Body of pancreas (tissue), 4 donors: ENCODE results near the gene SCAPER.

ENCODE experiments used
- POLR2A ChIP-seq, 3 donors: fragments of 450-650 bp; IDR thresholded peaks; one replicate each; pipeline ENCODE4 v1.6.1; 2016; ENCODE audit warnings: antibody characterized with exemption in 3 of 3, mild to moderate bottlenecking in 2 of 3
- TF ChIP-seq, protein P1 (sequence below), 7 experiments: fragments of 450-650 bp in 4 of 7; fragments of 200-600 bp in 3 of 7; sonication (generic) in 3 of 7; IDR thresholded peaks; one replicate each; pipeline ENCODE4 v1.5.1; 2016 to 2019; ENCODE audit warnings: antibody characterized with exemption in 7 of 7

DNA sequence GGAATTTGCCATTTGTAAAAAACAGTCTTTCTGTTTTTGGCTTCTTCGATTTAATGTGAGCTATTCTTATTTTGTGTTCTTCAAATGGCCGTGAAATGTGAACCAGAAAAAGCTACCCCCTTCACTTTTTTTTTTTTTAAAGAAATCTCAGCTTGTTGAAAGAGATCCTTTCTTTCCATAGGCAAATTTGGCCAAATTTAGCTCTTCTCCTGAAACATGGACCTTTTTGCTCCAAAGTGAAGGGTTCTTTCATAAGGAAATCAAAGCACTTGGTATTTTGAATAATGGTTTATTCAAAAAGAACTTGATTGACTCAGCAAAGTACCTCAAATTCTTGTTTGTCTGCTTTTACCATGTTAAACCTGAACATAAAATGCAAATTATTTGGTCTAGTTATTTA lies 36.5 kb upstream of the SCAPER start:
- TF ChIP-seq, protein P1, sequence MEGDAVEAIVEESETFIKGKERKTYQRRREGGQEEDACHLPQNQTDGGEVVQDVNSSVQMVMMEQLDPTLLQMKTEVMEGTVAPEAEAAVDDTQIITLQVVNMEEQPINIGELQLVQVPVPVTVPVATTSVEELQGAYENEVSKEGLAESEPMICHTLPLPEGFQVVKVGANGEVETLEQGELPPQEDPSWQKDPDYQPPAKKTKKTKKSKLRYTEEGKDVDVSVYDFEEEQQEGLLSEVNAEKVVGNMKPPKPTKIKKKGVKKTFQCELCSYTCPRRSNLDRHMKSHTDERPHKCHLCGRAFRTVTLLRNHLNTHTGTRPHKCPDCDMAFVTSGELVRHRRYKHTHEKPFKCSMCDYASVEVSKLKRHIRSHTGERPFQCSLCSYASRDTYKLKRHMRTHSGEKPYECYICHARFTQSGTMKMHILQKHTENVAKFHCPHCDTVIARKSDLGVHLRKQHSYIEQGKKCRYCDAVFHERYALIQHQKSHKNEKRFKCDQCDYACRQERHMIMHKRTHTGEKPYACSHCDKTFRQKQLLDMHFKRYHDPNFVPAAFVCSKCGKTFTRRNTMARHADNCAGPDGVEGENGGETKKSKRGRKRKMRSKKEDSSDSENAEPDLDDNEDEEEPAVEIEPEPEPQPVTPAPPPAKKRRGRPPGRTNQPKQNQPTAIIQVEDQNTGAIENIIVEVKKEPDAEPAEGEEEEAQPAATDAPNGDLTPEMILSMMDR (IDR thresholded peaks at IDR 0.05) = no peak
- TF ChIP-seq POLR2A (IDR thresholded peaks at IDR 0.05) = no peak
